NCI-H226 (cell line): ENCODE measurements around the gene HSDL2.
"Not testable (repeated sequence)": the region's sequence is repeated elsewhere in the genome, so short reads cannot be mapped to it uniquely, and the experiment has no call there.

Source experiments
- DNase-seq: peaks from one replicate; pipeline ENCODE4 v3.0.0-alpha.2; 2015

HSDL2 gene

GRCh38 chr9:112401175-112401815 lies 21.4 kb downstream of the HSDL2 start:
- no peak for DNase-seq

- no peak for DNase-seq
Measured at GRCh38 chr9:112403614-112404201, 23.8 kb downstream of the HSDL2 start.

- no peak for DNase-seq
Measured at GRCh38 chr9:112404508-112404932, 24.6 kb downstream of the HSDL2 start.

DNA sequence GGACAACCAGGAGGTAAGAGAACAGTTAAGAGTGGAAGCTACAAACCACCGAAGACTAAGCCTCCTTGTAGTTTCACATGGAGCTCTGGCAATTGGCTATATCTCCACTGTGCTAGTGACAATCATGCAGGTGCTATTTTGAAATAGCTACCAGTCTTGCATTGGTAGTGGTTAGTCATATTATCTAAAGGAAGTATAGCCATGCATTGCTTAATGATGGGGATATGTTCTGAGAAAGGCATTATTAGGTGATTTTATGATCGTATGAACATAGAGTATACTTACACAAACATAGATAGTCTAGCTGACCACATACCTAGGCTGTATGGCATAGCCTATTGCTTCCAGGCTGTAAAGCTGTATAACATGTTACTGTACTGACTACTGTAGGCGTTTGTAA lies 28.4 kb downstream of the HSDL2 start:
- no peak for DNase-seq

- DNase-seq, result no peak
Measured at GRCh38 chr9:112408819-112409218, 28.9 kb downstream of the HSDL2 start.

DNA sequence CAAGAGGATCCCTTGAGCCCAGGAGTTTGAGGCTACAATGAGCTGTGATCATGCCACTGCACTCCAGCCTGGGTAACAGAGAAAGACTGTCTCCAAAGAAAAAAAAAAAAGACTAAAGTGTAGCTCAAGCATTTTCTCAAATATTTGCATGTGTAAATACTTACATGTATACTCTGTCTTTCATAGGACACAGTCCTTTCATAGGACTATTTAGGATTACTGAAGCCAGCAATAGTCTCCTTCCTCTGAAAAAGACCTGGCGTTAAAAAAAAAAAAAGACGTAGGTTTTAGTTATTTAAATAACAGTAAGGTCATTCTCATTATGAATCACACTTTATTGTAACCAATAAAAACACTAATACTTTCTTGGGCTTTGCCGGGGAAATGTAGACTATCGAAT lies 29.9 kb downstream of the HSDL2 start:
- DNase-seq, result no peak

DNA sequence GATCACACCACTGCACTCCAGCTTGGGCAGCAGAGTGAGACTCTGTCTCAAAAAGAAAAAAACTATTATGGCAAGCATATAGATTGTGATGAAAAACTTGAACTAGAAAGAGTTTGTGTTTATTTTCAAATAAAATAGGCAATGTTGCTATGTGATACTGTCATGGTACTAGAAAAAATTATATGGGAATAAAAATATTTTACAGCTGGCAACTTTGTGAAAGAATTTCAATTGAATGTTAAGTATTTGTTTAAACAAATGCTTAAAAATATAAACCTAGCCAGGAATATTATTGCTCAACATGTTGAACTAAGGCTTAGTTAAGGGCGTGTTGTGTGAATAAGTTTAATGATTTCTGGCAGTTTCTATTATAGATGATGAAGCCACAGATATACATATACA lies 31.7 kb downstream of the HSDL2 start:
- no peak for DNase-seq

GRCh38 chr9:112413728-112414127 lies 33.8 kb downstream of the HSDL2 start:
- DNase-seq, result not testable (repeated sequence)

DNA sequence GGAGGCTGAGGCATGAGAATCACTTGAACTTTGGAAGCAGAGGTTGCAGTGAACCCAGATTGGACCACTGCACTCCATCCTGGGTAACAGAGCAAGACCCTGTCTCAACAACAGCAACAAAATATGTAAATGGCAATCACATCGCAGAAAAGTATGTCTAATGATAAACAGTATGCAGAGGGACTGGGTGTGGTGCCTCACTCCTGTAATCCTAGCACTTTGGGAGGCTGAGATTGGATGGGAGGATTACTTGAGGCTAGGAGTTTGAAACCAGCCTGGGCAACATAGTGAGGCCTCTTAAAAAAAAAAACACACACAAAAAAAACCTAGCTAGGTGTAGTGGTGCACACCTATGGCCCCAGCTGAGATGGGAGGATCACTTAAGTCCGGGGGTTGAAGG lies 40.3 kb downstream of the HSDL2 start:
- no peak for DNase-seq

DNA sequence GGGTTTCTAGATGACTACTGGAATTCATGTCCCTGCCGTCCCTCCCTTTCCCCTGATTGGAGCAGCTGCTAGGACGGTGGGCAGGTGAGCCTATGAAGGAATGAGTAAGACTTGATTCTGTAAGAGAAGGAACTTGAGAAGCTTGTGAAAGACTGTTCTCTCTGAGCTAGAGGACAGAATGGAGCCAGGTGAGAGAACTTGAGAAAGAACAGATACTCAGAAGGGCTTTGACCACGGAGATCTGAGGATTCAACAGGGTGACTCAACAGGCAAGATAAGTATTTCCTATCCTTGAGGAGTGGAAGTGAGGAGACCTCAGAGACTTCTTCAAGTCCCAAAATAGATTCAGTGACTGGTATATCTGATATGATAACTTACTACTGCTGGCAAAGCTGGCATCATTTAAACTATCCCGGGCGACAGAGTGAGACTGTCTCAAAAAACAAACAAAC lies 41.9 kb downstream of the HSDL2 start:
- DNase-seq, result no peak

- DNase-seq, result no peak
Measured at GRCh38 chr9:112422417-112423148, 42.7 kb downstream of the HSDL2 start.

- DNase-seq, result no peak
Measured at GRCh38 chr9:112430006-112430522, 50.2 kb downstream of the HSDL2 start.

- DNase-seq, result no peak
Measured at GRCh38 chr9:112433499-112434392, 53.8 kb downstream of the HSDL2 start.

DNA sequence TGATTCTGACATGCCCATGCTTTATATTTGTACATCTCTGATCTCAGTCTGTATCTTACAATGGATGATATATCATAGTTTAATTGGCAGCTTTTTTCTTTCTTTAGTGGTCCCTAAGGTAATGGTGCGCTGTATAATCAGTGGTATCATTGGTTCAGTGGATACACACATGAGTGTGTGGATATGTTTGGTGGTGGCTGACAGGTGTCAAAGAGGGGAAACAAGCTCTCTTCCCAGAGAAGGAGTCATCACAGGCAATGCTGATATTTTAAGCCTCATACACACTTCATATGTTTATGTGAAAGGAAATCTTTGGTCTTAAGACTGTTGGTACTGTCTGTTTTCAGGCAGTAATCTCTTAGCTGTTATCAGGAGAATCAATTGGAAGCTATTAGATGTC lies 54.6 kb downstream of the HSDL2 start:
- no peak for DNase-seq

- DNase-seq, result no peak
Measured at GRCh38 chr9:112437406-112437805, 57.5 kb downstream of the HSDL2 start.

GRCh38 chr9:112439171-112439570 lies 59.3 kb downstream of the HSDL2 start:
- no peak for DNase-seq

- no peak for DNase-seq
Measured at GRCh38 chr9:112439825-112440224, 59.9 kb downstream of the HSDL2 start.

GRCh38 chr9:112443200-112443599 lies 63.3 kb downstream of the HSDL2 start:
- DNase-seq, result no peak

DNA sequence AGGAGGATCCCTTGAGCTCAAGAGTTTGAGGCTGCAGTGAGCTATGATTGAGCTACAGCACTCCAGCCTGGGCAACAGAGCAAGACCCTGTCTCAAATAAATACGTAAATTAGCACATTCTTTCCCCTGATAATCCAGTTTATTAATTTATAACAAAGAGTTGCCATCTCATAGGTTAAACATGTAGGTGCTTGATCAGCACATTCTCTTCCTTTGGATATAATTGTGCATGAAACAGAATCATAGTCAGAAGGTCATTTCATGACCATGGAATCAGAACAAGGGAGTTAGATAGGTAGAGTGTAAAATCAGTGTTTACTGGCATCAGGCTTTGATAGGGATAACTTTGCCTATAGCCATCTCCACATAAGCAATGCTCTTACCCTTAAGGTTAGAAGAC lies 63.7 kb downstream of the HSDL2 start:
- no peak for DNase-seq

DNA sequence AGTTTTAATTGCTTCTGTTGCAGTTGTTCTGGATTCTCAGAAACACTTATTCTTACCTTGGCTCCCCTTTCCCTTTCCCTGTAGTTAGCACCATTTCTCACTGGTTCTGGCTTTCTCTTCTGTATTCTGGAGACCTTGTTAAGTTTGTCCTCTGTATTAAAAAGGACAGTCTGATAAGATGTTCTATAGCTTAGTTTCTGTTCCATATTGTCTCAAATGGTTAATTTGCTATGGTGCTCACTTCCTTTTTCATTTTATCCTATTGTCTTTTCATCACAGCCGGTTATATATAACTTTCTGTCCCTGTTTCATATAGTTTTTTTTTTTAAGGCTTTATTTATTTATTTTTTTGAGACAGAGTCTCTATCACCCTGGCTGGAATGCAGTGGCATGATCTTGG lies 65.3 kb downstream of the HSDL2 start:
- DNase-seq, result no peak

GRCh38 chr9:112446080-112446479 lies 66.2 kb downstream of the HSDL2 start:
- DNase-seq, result no peak

GRCh38 chr9:112446526-112446925 lies 66.6 kb downstream of the HSDL2 start:
- DNase-seq, result peak; percentile 29

DNA sequence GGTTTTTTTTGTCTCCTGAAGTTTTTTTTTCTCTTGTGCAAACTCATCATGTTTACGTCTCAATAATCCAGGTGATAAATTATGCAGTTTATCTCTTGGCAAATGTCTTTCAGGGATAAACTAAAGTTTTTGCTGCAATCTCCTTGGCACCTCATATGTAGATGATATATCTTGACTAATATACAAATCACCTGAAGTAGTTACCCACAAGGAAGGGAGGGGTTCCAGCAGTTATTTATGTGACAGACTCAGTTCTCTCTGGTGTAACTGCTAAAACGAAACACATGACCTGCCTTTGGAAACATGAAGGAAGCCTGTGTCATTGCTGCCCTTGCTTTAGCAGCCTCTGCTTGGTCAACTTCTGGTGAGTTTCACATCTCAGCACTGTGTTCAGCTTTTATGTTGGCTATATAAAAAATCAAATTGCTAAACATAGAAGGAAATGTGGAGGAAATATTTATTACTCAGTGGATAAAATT lies 67.4 kb downstream of the HSDL2 start:
- DNase-seq, result peak; percentile 26
